ENCODE data around the gene OPA1. TPM values are rescaled to one million over a fixed set of nuclear protein-coding genes. Genes with fewer than 3 reads are reported as not detected.

OPA1 gene
- total and polyA plus RNA-seq, 2 of the 13 experiments (the other 11 are each of a cell fraction or from before 2014, with no cell fraction given), result 26.7 to 78.5 TPM

- TF ChIP-seq ZKSCAN1 (IDR thresholded peaks at IDR 0.05; ENCODE audit: low read length), result no peak
- TF ChIP-seq IRX3 (CRISPR knock-in tag; IDR thresholded peaks at IDR 0.05; ENCODE audit: borderline replicate concordance, low read depth), result peak; percentile 81; the same call in 1 of the 2 replicates
- TF ChIP-seq, protein P1, sequence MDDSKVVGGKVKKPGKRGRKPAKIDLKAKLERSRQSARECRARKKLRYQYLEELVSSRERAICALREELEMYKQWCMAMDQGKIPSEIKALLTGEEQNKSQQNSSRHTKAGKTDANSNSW (CRISPR knock-in tag; IDR thresholded peaks at IDR 0.05; ENCODE audit: borderline replicate concordance), result no peak
- TF ChIP-seq RARG (CRISPR knock-in tag; IDR thresholded peaks at IDR 0.05; ENCODE audit: low read depth), result no peak
- peak; percentile 71; the same call in 1 of the 2 replicates for TF ChIP-seq NFKB2 (CRISPR knock-in tag; IDR thresholded peaks at IDR 0.05; ENCODE audit: borderline replicate concordance)
- TF ChIP-seq ZNF432 (CRISPR knock-in tag; IDR thresholded peaks at IDR 0.05; ENCODE audit: borderline replicate concordance), result no peak
- TF ChIP-seq ZFP41 (CRISPR knock-in tag; IDR thresholded peaks at IDR 0.05; ENCODE audit: borderline replicate concordance), result peak; percentile 58; the same call in 1 of the 2 replicates
- TF ChIP-seq, protein P2, sequence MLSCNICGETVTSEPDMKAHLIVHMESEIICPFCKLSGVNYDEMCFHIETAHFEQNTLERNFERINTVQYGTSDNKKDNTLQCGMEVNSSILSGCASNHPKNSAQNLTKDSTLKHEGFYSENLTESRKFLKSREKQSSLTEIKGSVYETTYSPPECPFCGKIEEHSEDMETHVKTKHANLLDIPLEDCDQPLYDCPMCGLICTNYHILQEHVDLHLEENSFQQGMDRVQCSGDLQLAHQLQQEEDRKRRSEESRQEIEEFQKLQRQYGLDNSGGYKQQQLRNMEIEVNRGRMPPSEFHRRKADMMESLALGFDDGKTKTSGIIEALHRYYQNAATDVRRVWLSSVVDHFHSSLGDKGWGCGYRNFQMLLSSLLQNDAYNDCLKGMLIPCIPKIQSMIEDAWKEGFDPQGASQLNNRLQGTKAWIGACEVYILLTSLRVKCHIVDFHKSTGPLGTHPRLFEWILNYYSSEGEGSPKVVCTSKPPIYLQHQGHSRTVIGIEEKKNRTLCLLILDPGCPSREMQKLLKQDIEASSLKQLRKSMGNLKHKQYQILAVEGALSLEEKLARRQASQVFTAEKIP (CRISPR knock-in tag; IDR thresholded peaks at IDR 0.05; ENCODE audit: borderline replicate concordance), result no peak
- no peak for TF ChIP-seq PLRG1 (conservative IDR thresholded peaks at IDR 0.05)
- TF ChIP-seq, protein P3, sequence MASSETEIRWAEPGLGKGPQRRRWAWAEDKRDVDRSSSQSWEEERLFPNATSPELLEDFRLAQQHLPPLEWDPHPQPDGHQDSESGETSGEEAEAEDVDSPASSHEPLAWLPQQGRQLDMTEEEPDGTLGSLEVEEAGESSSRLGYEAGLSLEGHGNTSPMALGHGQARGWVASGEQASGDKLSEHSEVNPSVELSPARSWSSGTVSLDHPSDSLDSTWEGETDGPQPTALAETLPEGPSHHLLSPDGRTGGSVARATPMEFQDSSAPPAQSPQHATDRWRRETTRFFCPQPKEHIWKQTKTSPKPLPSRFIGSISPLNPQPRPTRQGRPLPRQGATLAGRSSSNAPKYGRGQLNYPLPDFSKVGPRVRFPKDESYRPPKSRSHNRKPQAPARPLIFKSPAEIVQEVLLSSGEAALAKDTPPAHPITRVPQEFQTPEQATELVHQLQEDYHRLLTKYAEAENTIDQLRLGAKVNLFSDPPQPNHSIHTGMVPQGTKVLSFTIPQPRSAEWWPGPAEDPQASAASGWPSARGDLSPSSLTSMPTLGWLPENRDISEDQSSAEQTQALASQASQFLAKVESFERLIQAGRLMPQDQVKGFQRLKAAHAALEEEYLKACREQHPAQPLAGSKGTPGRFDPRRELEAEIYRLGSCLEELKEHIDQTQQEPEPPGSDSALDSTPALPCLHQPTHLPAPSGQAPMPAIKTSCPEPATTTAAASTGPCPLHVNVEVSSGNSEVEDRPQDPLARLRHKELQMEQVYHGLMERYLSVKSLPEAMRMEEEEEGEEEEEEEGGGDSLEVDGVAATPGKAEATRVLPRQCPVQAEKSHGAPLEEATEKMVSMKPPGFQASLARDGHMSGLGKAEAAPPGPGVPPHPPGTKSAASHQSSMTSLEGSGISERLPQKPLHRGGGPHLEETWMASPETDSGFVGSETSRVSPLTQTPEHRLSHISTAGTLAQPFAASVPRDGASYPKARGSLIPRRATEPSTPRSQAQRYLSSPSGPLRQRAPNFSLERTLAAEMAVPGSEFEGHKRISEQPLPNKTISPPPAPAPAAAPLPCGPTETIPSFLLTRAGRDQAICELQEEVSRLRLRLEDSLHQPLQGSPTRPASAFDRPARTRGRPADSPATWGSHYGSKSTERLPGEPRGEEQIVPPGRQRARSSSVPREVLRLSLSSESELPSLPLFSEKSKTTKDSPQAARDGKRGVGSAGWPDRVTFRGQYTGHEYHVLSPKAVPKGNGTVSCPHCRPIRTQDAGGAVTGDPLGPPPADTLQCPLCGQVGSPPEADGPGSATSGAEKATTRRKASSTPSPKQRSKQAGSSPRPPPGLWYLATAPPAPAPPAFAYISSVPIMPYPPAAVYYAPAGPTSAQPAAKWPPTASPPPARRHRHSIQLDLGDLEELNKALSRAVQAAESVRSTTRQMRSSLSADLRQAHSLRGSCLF (CRISPR knock-in tag; IDR thresholded peaks at IDR 0.05; ENCODE audit: borderline replicate concordance), result no peak; the same call in 1 of the 2 replicates
- TF ChIP-seq, protein P4, sequence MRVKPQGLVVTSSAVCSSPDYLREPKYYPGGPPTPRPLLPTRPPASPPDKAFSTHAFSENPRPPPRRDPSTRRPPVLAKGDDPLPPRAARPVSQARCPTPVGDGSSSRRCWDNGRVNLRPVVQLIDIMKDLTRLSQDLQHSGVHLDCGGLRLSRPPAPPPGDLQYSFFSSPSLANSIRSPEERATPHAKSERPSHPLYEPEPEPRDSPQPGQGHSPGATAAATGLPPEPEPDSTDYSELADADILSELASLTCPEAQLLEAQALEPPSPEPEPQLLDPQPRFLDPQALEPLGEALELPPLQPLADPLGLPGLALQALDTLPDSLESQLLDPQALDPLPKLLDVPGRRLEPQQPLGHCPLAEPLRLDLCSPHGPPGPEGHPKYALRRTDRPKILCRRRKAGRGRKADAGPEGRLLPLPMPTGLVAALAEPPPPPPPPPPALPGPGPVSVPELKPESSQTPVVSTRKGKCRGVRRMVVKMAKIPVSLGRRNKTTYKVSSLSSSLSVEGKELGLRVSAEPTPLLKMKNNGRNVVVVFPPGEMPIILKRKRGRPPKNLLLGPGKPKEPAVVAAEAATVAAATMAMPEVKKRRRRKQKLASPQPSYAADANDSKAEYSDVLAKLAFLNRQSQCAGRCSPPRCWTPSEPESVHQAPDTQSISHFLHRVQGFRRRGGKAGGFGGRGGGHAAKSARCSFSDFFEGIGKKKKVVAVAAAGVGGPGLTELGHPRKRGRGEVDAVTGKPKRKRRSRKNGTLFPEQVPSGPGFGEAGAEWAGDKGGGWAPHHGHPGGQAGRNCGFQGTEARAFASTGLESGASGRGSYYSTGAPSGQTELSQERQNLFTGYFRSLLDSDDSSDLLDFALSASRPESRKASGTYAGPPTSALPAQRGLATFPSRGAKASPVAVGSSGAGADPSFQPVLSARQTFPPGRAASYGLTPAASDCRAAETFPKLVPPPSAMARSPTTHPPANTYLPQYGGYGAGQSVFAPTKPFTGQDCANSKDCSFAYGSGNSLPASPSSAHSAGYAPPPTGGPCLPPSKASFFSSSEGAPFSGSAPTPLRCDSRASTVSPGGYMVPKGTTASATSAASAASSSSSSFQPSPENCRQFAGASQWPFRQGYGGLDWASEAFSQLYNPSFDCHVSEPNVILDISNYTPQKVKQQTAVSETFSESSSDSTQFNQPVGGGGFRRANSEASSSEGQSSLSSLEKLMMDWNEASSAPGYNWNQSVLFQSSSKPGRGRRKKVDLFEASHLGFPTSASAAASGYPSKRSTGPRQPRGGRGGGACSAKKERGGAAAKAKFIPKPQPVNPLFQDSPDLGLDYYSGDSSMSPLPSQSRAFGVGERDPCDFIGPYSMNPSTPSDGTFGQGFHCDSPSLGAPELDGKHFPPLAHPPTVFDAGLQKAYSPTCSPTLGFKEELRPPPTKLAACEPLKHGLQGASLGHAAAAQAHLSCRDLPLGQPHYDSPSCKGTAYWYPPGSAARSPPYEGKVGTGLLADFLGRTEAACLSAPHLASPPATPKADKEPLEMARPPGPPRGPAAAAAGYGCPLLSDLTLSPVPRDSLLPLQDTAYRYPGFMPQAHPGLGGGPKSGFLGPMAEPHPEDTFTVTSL (CRISPR knock-in tag; IDR thresholded peaks at IDR 0.05; ENCODE audit: borderline replicate concordance), result no peak
- peak; percentile 94 for TF ChIP-seq ZNF124 (CRISPR knock-in tag; IDR thresholded peaks at IDR 0.05)
- TF ChIP-seq SNAPC2 (CRISPR knock-in tag; IDR thresholded peaks at IDR 0.05), result peak; percentile 81; the same call in 1 of the 2 replicates
- TF ChIP-seq ZFP62 (CRISPR knock-in tag; IDR thresholded peaks at IDR 0.05), result no peak
- peak; percentile 76 for TF ChIP-seq ZNF547 (CRISPR knock-in tag; IDR thresholded peaks at IDR 0.05)
- TF ChIP-seq SPEN (CRISPR knock-in tag; IDR thresholded peaks at IDR 0.05; ENCODE audit: low read depth), result peak; percentile 99
Observed at GRCh38 chr3:193592841-193593667, at the start of gene OPA1 (continued).
